Esophagus (tissue), 2 donors: ENCODE measurements around the gene FNDC11. TPM values are rescaled to one million over a fixed set of nuclear protein-coding genes. Genes with fewer than 3 reads are reported as not detected.
"Not testable (repeated sequence)": the region's sequence is repeated elsewhere in the genome, so short reads cannot be mapped to it uniquely, and the experiment has no call there.

ENCODE experiments used
- H3K27ac ChIP-seq, 2 donors: one replicate each; pipeline ENCODE4 v1.5.1; 2013; ENCODE audit warnings: low read depth in 2 of 2, mild to moderate bottlenecking in 2 of 2, inconsistent platforms in 1 of 2, low read length in 1 of 2, moderate library complexity in 1 of 2
- H3K27me3 ChIP-seq, 2 donors: one replicate each; pipeline ENCODE4 v1.6.1; 2013; ENCODE audit warnings: low read length in 2 of 2, control low read depth in 1 of 2, mild to moderate bottlenecking in 1 of 2; ENCODE audit not compliant: insufficient read depth in 2 of 2, control insufficient read depth in 1 of 2
- H3K36me3 ChIP-seq, 2 donors: one replicate each; pipeline ENCODE4 v1.6.1; 2013; ENCODE audit warnings: low read length in 1 of 2; ENCODE audit not compliant: control insufficient read depth in 2 of 2, insufficient read depth in 2 of 2
- H3K4me1 ChIP-seq, 2 donors: one replicate each; pipeline ENCODE4 v1.6.1; 2013; ENCODE audit warnings: low read length in 1 of 2; ENCODE audit not compliant: control insufficient read depth in 2 of 2, insufficient read depth in 2 of 2
- H3K4me3 ChIP-seq, 2 donors: one replicate each; pipeline ENCODE4 v1.5.1; 2013; ENCODE audit warnings: low read length in 2 of 2, mild to moderate bottlenecking in 2 of 2, low read depth in 1 of 2, moderate library complexity in 1 of 2
- H3K9me3 ChIP-seq, 2 donors: one replicate each; pipeline ENCODE4 v1.6.1; 2013; ENCODE audit warnings: mild to moderate bottlenecking in 2 of 2, low read depth in 1 of 2, low read length in 1 of 2, moderate library complexity in 1 of 2; ENCODE audit not compliant: control insufficient read depth in 2 of 2, insufficient read depth in 1 of 2
- WGBS, 2 donors: extraction: QIAGEN DNeasy Blood & Tissue Kit; methylation state at CpG; one replicate each; pipeline ENCODE4 v1.1.7; 2013; 5-methylcytosine and 5-hydroxymethylcytosine counted together
- polyA plus RNA-seq, 2 donors: library from polyadenylated mRNA; stranded (reverse); fragments of 200-250 nt; gene quantifications; one replicate each; pipeline ENCODE4 v1.2.3, GENCODE V29; 2013
- donor health status: healthy with polysubstance abuse.
- donor health status: Bipolar disorder and iron deficiency.

The FNDC11 gene, protein sequence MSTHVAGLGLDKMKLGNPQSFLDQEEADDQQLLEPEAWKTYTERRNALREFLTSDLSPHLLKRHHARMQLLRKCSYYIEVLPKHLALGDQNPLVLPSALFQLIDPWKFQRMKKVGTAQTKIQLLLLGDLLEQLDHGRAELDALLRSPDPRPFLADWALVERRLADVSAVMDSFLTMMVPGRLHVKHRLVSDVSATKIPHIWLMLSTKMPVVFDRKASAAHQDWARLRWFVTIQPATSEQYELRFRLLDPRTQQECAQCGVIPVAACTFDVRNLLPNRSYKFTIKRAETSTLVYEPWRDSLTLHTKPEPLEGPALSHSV
- polyA plus RNA-seq, result under 1 TPM; 0.07 to 0.26 TPM

DNA sequence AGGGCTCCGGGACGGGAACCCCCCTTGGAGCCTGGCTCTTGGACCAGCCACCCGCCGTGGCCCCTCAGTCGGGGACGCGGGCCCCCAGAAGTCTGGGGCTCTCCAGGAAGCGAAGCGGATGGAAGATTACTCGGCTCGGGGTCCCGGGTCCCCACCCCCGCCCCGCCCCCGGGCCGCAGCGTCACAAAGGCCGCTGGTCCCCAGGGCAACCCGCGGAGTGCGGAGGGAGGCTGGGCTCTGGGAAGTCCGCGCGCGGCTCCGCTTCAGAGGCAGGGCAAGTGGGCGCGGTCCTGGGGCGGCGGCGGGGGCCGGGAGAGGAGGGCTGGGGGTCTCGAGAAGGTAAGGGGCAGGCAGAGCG lies at the start of gene FNDC11:
Gene FNDC11 (plus strand): TSS at position 227 of the 358 bp plus-strand sequence. CDS start 1,505 bp downstream, outside the sequence.
- H3K36me3 ChIP-seq, result peaks cover 0 to 6% of the 10 kb centered on the region in 2 donors
- peaks cover 0 to 7% of the 10 kb centered on the region in 2 donors for H3K4me1 ChIP-seq
- no peak within 1 kb of the TSS for H3K27ac ChIP-seq
- no peaks in the 10 kb centered on the region for H3K9me3 ChIP-seq
- no peaks in the 10 kb centered on the region for H3K27me3 ChIP-seq
- H3K4me3 ChIP-seq, result peak within 1 kb of the TSS; percentile 35 to 46
- WGBS, 2 donors, result 1 to 2% methylated on average over 30 to 34 of the region's 34 CpGs

DNA sequence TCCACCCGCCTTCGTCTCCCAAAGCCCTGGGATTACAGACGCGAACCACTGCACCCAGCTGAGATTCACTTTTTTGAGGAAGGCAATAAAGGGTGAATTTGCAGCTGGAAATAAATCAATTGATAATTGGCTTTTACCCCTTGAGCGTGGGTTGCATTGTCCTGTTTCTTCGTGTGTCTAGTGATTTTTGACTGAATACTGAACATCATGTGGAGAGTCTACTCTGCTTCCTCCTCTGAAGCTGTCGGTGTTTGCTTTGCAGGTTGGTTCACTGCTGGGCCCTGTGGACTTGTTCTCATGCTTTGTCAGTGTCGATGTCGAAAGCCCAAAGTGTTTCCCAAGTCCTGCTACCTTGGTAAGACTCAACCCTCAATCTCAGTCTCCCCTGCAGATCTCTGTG lies 49.3 kb upstream of the FNDC11 start:
- 85 to 92% methylated on average over 9 of the region's 9 CpGs for WGBS, 2 donors
- Histone ChIP-seq H3K4me3 (no peak overlapping the region), H3K27ac (no peak overlapping the region), H3K4me1 (no peaks in the 10 kb centered on the region), H3K27me3 (peaks cover 0 to 4% of the 10 kb centered on the region in 2 donors), H3K9me3 (peaks cover 3 to 14% of the 10 kb centered on the region in 2 donors), H3K36me3 (no peaks in the 10 kb centered on the region)

DNA sequence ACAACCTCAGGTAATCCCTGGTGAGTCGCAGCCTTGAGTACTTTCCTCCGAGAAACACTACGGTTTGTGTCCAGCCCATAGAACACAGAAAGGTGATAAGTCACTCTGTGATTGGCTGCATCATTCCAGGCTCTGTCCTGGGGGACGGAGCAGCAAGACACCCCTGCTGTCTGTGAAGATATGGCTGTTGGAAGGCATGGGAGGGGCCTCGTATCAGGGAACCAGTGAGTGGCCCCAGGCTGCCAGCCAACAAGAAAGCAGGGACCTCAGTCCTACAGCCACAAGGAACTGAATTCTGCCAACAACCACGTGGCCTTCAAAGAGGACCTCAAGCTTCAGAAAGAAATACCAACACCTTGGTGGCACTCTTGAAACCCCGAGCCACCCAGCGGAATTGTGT lies 48.7 kb upstream of the FNDC11 start:
- Histone ChIP-seq H3K27ac (no peak overlapping the region), H3K4me1 (no peaks in the 10 kb centered on the region), H3K36me3 (no peaks in the 10 kb centered on the region), H3K9me3 (peaks cover 3 to 14% of the 10 kb centered on the region in 2 donors), H3K4me3 (no peak overlapping the region), H3K27me3 (no peaks in the 10 kb centered on the region)
- 85% methylated on average over 8 of the region's 8 CpGs for WGBS, 2 donors

DNA sequence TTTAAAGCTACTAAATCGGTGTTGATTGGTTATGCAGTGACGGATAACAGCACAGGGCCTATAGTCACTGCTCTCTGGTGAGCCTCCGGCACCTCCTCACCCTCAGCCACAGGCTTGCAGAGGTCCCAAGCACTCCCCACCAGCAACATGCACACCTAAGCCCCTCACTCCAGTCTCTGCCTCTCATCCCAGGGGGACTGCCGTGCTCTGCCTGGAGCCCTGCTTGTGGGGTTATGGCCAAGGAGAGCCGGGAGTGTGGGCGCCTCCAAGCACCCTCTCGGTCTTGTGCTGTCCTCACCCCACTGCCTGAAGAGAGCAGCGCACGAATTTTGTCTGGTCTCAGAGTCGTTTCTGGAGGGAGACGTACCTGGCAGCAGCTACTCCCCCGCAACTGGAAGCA lies 48.2 kb upstream of the FNDC11 start:
- Histone ChIP-seq H3K9me3 (peaks cover 3 to 14% of the 10 kb centered on the region in 2 donors), H3K27ac (no peak overlapping the region), H3K36me3 (no peaks in the 10 kb centered on the region), H3K4me1 (no peaks in the 10 kb centered on the region), H3K27me3 (no peaks in the 10 kb centered on the region), H3K4me3 (no peak overlapping the region)
- WGBS, 2 donors, result 86 to 88% methylated on average over 12 of the region's 12 CpGs

DNA sequence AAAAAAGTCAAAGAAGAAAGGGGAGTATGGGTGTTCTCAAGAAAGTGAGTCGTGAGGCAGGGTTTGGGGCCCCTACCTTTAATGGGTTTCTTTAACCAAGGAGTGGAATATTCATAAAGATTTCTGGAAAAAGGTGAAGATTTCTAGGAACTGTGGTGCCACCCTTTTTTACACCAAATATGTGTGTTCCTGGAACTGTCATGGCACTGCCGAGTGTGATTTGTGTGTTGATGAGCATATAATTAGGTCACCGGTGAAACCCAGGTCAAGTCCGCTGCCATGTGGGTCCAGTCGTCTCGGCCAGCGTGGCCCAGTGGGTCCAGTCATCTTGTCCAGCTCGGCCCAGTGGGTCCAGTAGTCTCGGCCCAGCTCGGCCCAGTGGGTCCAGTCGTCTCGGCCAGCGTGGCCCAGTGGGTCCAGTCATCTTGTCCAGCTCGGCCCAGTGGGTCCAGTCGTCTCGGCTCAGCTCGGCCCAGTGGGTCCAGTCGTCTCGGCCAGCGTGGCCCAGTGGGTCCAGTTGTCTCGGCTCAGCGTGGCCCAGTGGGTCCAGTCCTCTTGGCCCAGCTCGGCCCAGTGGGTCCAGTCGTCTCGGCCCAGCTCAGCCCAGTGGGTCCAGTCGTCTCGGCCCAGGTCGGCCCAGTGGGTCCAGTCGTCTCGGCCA lies 46.7 kb upstream of the FNDC11 start:
- no peaks in the 10 kb centered on the region for H3K4me1 ChIP-seq
- H3K9me3 ChIP-seq, result peaks cover 3 to 14% of the 10 kb centered on the region in 2 donors
- no peak overlapping the region for H3K4me3 ChIP-seq
- H3K27me3 ChIP-seq, result no peaks in the 10 kb centered on the region
- no peaks in the 10 kb centered on the region for H3K36me3 ChIP-seq
- no peak overlapping the region for H3K27ac ChIP-seq
- 91 to 92% methylated on average over 30 of the region's 30 CpGs for WGBS, 2 donors

DNA sequence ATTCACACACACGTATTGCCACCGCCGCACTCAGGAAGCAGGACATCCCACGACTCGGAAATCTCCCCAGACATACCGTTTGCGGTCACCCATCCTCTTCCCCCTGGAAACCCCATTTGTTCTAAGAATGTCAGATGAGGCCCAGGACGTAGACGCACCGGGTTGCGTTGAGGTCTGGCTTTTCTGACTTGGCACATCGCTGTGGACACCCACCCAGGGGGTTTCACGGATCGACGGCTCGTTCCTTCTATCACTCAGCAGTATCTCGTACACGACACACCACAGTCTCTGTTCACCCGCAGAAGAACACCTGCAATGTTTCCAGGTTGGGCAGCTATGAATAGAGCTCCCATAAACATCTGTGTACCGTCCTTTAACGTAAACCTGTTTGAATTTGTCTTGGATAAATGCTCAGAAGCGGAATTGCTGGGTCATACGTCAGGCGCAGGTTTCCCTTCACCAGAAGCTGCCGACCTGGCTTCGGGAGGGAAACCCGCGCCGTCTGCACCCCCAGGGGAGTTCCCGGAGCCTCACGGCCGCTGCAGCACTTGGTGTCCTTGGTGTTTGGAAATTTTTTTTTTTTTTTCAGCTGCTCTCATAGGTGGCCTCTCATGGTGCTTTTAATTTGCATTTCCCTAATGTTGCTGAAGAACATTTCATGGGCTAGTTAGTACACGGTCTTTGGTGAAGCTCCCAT lies 45.7 kb upstream of the FNDC11 start:
- no peaks in the 10 kb centered on the region for H3K27me3 ChIP-seq
- WGBS, 2 donors, result 83 to 87% methylated on average over 33 of the region's 33 CpGs

DNA sequence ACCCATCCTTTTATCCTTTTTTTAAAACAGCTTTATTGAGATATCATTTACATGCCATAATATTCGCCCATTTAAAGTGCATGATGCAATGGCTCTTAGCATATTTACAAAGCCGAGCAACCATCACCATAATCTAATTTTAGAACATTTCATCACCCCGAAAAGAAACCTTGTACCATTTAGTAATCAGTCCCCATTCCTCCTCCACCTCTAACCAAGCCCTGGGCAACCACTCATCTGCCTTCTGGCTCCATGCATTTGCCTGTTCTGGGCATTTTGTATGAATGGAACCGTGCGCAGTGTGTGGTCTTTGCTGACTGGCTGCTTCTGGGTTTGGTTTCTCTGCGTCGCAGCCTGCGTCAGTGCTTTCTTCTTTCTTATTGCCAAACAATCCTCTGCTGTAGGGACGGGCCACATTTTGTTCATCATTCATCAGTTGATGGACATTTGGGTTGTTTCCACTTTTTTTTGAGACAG lies 44.8 kb upstream of the FNDC11 start:
- 86 to 88% methylated on average over 9 of the region's 9 CpGs for WGBS, 2 donors
- H3K36me3 ChIP-seq, result no peaks in the 10 kb centered on the region
- H3K4me1 ChIP-seq, result no peaks in the 10 kb centered on the region

More for the DNA sequence above, 45.7 kb upstream of the FNDC11 start:
- Histone ChIP-seq H3K4me3 (no peak overlapping the region), H3K4me1 (no peaks in the 10 kb centered on the region), H3K36me3 (no peaks in the 10 kb centered on the region), H3K9me3 (peaks cover 3 to 14% of the 10 kb centered on the region in 2 donors), H3K27ac (no peak overlapping the region)

DNA sequence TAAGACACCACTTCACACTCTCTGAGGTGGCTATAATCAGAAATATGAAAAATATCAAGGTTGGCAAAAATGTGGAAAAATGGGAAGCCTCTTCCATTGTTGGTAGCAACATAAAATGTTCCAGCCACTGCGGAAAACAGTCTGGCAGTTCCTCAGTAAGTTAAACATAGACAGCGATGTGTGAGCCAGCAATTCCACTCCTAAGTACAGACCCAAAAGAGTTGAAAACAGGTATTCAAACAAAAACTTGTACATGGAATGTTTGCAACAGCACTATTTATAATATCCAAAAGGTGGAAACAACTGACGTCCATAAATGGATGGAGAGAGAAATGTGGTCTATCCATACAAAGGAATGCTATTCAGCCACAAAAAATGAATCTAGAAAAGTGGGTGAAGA lies 40.8 kb upstream of the FNDC11 start:
- Histone ChIP-seq H3K4me3 (no peak overlapping the region), H3K27ac (no peak overlapping the region), H3K9me3 (no peaks in the 10 kb centered on the region), H3K4me1 (no peaks in the 10 kb centered on the region), H3K36me3 (no peaks in the 10 kb centered on the region), H3K27me3 (no peaks in the 10 kb centered on the region)
- WGBS, 2 donors, result 87 to 89% methylated on average over 3 of the region's 3 CpGs

More for the DNA sequence above, 44.8 kb upstream of the FNDC11 start:
- Histone ChIP-seq H3K4me3 (no peak overlapping the region), H3K27ac (no peak overlapping the region), H3K9me3 (peaks cover 3 to 12% of the 10 kb centered on the region in 2 donors), H3K27me3 (no peaks in the 10 kb centered on the region)

DNA sequence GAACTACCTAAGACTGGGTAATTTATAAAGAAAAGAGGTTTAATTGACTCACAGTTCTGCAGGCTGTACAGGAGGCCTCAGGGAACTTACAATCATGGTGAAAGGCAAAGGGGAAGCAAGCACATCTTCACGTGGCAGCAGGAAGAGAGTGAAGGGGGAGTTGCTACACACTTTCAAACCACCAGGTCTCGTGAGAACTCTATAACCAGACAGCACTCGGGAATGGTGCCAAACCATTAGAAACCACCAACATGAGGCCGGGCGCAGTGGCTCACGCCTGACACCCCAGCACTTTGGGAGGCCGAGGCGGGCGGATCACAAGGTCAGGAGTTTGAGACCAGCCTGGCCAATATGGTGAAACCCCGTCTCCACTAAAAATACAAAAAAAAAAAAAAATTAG lies 39.4 kb upstream of the FNDC11 start:
- H3K4me3 ChIP-seq, H3K27ac ChIP-seq, H3K9me3 ChIP-seq, H3K27me3 ChIP-seq, H3K36me3 ChIP-seq, H3K4me1 ChIP-seq: not testable (repeated sequence)
- WGBS, 2 donors, result 72 to 75% methylated on average over 10 of the region's 10 CpGs
